Vagina (tissue), 2 donors: ENCODE data around the gene DLG5. TPM values are rescaled to one million over a fixed set of nuclear protein-coding genes. Genes with fewer than 3 reads are reported as not detected.

Source experiments
- DNase-seq, 2 donors: peaks; one replicate each; pipeline ENCODE4 v3.0.0-alpha.2; 2017; ENCODE audit errors: extremely low spot score in 2 of 2
- H3K27ac ChIP-seq: fragments of 200-600 bp; sonication (generic); one replicate; pipeline ENCODE4 v1.5.1; 2019
- H3K27me3 ChIP-seq: fragments of 200-600 bp; sonication (generic); one replicate; pipeline ENCODE4 v1.5.1; 2019
- H3K36me3 ChIP-seq, 2 donors: fragments of 200-600 bp; sonication (generic); one replicate each; pipeline ENCODE4 v1.5.1; 2017 to 2019
- H3K4me1 ChIP-seq: fragments of 200-600 bp; sonication (generic); one replicate; pipeline ENCODE4 v1.5.1; 2019
- H3K4me3 ChIP-seq, 2 donors: fragments of 200-600 bp; sonication (generic); 1 replicate in 1 of 2; 2 replicates in 1 of 2; pipeline ENCODE4 v1.5.1; 2016 to 2019
- H3K9me3 ChIP-seq: fragments of 200-600 bp; sonication (generic); one replicate; pipeline ENCODE4 v1.5.1; 2019
- POLR2A ChIP-seq, 2 donors: fragments of 450-650 bp; IDR thresholded peaks; one replicate each; pipeline ENCODE4 v1.6.1; 2017; ENCODE audit warnings: antibody characterized with exemption in 2 of 2, mild to moderate bottlenecking in 2 of 2, moderate library complexity in 2 of 2
- POLR2AphosphoS5 ChIP-seq, 2 donors: sonication (generic); formaldehyde crosslinking; IDR thresholded peaks; one replicate each; pipeline ENCODE4 v1.9.0; 2017; ENCODE audit warnings: antibody characterized with exemption in 2 of 2, mild to moderate bottlenecking in 2 of 2, low read depth in 1 of 2; ENCODE audit not compliant: insufficient read depth in 1 of 2
- intact Hi-C: fragments of 100-400 bp; cut with DNase I; formaldehyde crosslinking; loops from one replicate; pipeline ENCODE4 v1.15.1; 2023
- total RNA-seq: library from RNA; depleted of rRNA; stranded (reverse); fragments of >200 nt; gene quantifications from one replicate; pipeline ENCODE4 v1.2.3, GENCODE V29; 2016
- TF ChIP-seq, protein P1 (sequence below), 3 experiments: fragments of 450-650 bp in 2 of 3; fragments of 200-600 bp in 1 of 3; sonication (generic) in 1 of 3; IDR thresholded peaks; one replicate each; pipeline ENCODE4 v1.5.1; 2017 to 2019; ENCODE audit warnings: antibody characterized with exemption in 3 of 3, mild to moderate bottlenecking in 2 of 3, moderate library complexity in 2 of 3

The DLG5 gene
- total RNA-seq, 1 donor from 2014 or later: 57.5 TPM

DNA sequence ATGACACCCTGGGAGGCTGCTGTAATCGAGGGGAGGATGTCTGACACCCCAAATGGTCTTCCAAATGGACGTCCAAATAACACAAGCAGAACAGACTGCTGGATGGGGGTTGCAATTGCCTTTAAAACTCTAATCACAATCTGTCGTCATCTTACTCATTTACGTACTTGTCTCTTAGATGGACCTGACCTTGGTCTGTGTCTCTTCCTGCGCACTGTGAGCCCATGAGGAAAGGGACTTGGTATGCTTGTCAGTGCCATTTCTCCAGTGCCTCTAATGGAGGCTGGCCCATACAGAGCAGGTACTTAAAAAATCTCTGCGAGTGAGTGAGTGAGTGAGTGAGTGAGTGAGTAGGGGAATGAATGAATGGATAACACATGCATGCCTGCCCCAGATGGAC lies 93.3 kb downstream of the DLG5 start:
- no peak overlapping the region for H3K4me3 ChIP-seq
- no peaks in the 10 kb centered on the region for H3K9me3 ChIP-seq
- H3K27ac ChIP-seq: no peak overlapping the region
- no peak for DNase-seq
- no peaks in the 10 kb centered on the region for H3K4me1 ChIP-seq
- intact Hi-C loops: loop anchor here (5.0 kb wide), 1 partner anchor 1561 kb away; no protein-coding TSS in a partner anchor
- H3K36me3 ChIP-seq: peaks cover 0 to 62% of the 10 kb centered on the region in 2 donors
- no peaks in the 10 kb centered on the region for H3K27me3 ChIP-seq
- TF ChIP-seq POLR2AphosphoS5 (IDR thresholded peaks at IDR 0.05; ENCODE audit: insufficient read depth in 1 of 2, low read depth in 1 of 2) (no peak), POLR2A (IDR thresholded peaks at IDR 0.05) (no peak)
- TF ChIP-seq, protein P1, sequence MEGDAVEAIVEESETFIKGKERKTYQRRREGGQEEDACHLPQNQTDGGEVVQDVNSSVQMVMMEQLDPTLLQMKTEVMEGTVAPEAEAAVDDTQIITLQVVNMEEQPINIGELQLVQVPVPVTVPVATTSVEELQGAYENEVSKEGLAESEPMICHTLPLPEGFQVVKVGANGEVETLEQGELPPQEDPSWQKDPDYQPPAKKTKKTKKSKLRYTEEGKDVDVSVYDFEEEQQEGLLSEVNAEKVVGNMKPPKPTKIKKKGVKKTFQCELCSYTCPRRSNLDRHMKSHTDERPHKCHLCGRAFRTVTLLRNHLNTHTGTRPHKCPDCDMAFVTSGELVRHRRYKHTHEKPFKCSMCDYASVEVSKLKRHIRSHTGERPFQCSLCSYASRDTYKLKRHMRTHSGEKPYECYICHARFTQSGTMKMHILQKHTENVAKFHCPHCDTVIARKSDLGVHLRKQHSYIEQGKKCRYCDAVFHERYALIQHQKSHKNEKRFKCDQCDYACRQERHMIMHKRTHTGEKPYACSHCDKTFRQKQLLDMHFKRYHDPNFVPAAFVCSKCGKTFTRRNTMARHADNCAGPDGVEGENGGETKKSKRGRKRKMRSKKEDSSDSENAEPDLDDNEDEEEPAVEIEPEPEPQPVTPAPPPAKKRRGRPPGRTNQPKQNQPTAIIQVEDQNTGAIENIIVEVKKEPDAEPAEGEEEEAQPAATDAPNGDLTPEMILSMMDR (IDR thresholded peaks at IDR 0.05): no peak

DNA sequence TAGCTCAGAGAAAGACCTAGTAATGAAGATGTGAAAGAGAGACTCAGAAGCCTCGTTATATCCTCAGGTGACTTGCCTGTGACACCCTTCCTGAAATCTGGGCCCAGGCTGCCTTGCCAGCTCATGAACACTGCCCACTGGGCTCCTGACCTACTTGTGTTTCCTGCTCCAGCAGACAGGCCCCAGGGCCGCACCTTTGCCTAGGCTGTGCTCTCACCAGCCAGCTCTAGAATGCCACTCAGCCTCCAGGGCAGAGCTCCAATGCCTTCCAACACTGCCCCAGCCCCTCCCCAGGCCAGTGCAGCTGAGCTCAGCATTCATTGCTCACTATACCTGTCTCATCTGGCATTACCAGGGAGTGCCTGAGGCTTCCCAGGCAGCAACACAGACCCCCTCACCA lies 94.3 kb downstream of the DLG5 start:
- TF ChIP-seq POLR2A (IDR thresholded peaks at IDR 0.05) (no peak), POLR2AphosphoS5 (IDR thresholded peaks at IDR 0.05; ENCODE audit: insufficient read depth in 1 of 2, low read depth in 1 of 2) (no peak)
- TF ChIP-seq, protein P1 (IDR thresholded peaks at IDR 0.05): no peak
- no peak overlapping the region for H3K4me3 ChIP-seq
- H3K36me3 ChIP-seq: peaks cover 0 to 65% of the 10 kb centered on the region in 2 donors
- H3K9me3 ChIP-seq: no peaks in the 10 kb centered on the region
- H3K4me1 ChIP-seq: no peaks in the 10 kb centered on the region
- DNase-seq: no peak
- no peaks in the 10 kb centered on the region for H3K27me3 ChIP-seq
- H3K27ac ChIP-seq: no peak overlapping the region
- intact Hi-C loops: loop anchor here (5.0 kb wide), 1 partner anchor 1560 kb away; no protein-coding TSS in a partner anchor

DNA sequence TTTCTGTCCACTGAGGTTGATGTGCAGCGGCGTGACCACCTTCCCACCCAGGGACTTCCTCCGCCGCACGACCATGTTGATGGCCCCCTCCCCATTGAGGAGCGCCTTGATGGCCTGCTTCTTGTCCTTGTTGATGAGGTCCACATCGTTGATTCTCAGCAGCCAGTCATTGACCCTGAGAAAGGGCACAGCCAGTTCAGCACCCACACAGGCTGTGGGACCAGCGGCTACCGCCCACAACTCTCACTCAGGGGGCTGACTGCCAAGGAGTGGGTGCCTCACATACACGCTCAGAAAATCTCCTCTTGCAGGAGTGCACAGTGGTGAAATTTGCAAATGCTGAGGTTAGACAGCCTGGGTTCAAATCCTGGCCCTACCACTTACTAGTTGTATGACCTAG lies 97.2 kb downstream of the DLG5 start:
- no peak overlapping the region for H3K27ac ChIP-seq
- H3K36me3 ChIP-seq: peaks cover 0 to 68% of the 10 kb centered on the region in 2 donors
- no peak for TF ChIP-seq POLR2A (IDR thresholded peaks at IDR 0.05)
- TF ChIP-seq, protein P1 (IDR thresholded peaks at IDR 0.05): no peak
- H3K9me3 ChIP-seq: no peaks in the 10 kb centered on the region
- no peak for DNase-seq
- H3K4me1 ChIP-seq: no peaks in the 10 kb centered on the region
- intact Hi-C loops: no loop called here
- no peaks in the 10 kb centered on the region for H3K27me3 ChIP-seq
- H3K4me3 ChIP-seq: no peak overlapping the region

DNA sequence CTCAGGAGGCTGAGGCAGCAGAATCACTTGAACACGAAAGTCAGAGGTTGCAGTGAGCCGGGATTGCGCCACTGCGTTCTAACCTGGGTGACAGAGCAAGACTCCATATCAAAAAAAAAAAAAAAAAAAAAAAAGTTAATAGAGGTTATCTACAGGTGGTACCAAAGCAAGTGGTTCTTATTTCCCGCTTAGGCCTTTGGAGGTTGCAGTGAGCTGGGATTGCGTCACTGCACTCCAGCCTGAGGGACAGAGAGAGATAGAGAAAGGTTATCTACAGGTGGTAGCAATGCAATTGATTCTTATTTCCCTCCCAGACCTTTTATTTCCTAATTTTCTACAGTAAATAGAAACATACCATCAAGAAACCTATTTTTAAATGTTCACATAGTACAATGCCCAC lies 98.2 kb downstream of the DLG5 start:
- intact Hi-C loops: no loop called here
- no peak for DNase-seq
- Histone ChIP-seq H3K27ac (no peak overlapping the region), H3K36me3 (peaks cover 0 to 58% of the 10 kb centered on the region in 2 donors), H3K4me1 (no peaks in the 10 kb centered on the region), H3K9me3 (no peaks in the 10 kb centered on the region), H3K27me3 (no peaks in the 10 kb centered on the region), H3K4me3 (no peak overlapping the region)
- TF ChIP-seq, protein P1 (IDR thresholded peaks at IDR 0.05): no peak
- no peak for TF ChIP-seq POLR2A (IDR thresholded peaks at IDR 0.05)
- TF ChIP-seq POLR2AphosphoS5 (IDR thresholded peaks at IDR 0.05; ENCODE audit: insufficient read depth in 1 of 2, low read depth in 1 of 2): no peak

DNA sequence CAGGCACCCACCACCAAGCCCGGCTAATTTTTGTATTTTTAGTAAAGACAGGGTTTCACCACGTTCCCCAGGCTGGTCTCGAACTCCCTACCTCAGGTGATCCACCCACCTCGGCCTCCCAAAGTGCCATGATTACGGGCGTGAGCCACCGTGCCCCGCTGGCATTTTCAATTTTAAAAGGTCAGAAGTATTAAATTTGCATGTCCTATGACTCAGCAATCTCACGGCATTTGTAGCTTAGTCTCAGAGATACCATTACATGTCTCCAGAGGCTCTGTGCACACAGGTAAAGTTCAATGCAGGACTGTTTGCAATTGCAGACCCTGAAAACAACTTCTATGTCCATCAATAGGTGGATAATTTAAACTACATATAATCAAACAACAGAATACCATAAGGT lies 99.2 kb downstream of the DLG5 start:
- intact Hi-C loops: no loop called here
- no peaks in the 10 kb centered on the region for H3K4me1 ChIP-seq
- no peak overlapping the region for H3K27ac ChIP-seq
- no peaks in the 10 kb centered on the region for H3K27me3 ChIP-seq
- H3K36me3 ChIP-seq: peaks cover 0 to 48% of the 10 kb centered on the region in 2 donors
- TF ChIP-seq, protein P1 (IDR thresholded peaks at IDR 0.05): no peak
- no peak for TF ChIP-seq POLR2AphosphoS5 (IDR thresholded peaks at IDR 0.05; ENCODE audit: insufficient read depth in 1 of 2, low read depth in 1 of 2)
- TF ChIP-seq POLR2A (IDR thresholded peaks at IDR 0.05): no peak
- H3K4me3 ChIP-seq: no peak overlapping the region
- no peak for DNase-seq
- no peaks in the 10 kb centered on the region for H3K9me3 ChIP-seq
